Measurements from ENCODE around the gene SPATA3. TPM values are rescaled to one million over a fixed set of nuclear protein-coding genes. Genes with fewer than 3 reads are reported as not detected.

The SPATA3 gene
- polyA plus RNA-seq, 1 donor (not counting 4 experiments of a cell fraction or from before 2014, with no cell fraction given) = not detected

- TF ChIP-seq CTCF (optimal IDR thresholded peaks at IDR 0.05 in 1 of 3, IDR thresholded peaks at IDR 0.05 in 1 of 3, conservative IDR thresholded peaks at IDR 0.05 in 1 of 3; ENCODE audit: extremely low read depth in 1 of 3, insufficient read depth in 2 of 3, low read length in 3 of 3) (peak; percentile 76 to 95 (median 90)), EZH2 (IDR thresholded peaks at IDR 0.05; ENCODE audit: low read length) (no peak)
- Histone ChIP-seq H3K4me3 (ENCODE audit: control insufficient read depth in 2 of 3, extremely low read depth in 1 of 3, insufficient read depth in 2 of 3, low read depth in 1 of 3, low read length in 3 of 3) (peak overlapping the region; percentile 15 to 39 (median 22)), H3K27ac (ENCODE audit: control insufficient read depth, insufficient read depth, low read length) (no peak overlapping the region), H3K9ac (ENCODE audit: control insufficient read depth, extremely low read depth, insufficient read depth, low read length) (no peak overlapping the region), H3K4me2 (ENCODE audit: control insufficient read depth, extremely low read depth, insufficient read depth, low read depth, low read length) (peak overlapping the region; percentile 82), H3K27me3 (ENCODE audit: control insufficient read depth, extremely low read depth, insufficient read depth, low read length) (peaks cover 18% of the 10 kb centered on the region), H3K4me1 (ENCODE audit: control insufficient read depth, extremely low read depth, insufficient read depth, low read length) (peaks cover 5% of the 10 kb centered on the region), H3K9me3 (ENCODE audit: control insufficient read depth, low read depth, low read length) (no peaks in the 10 kb centered on the region), H2AFZ (ENCODE audit: control insufficient read depth, low read length) (peak overlapping the region; percentile 37), H4K20me1 (ENCODE audit: control insufficient read depth, extremely low read depth, insufficient read depth, low read length) (no peaks in the 10 kb centered on the region), H3K9me1 (ENCODE audit: control insufficient read depth, extremely low read depth, insufficient read depth, low read length) (no peaks in the 10 kb centered on the region), H3K79me2 (ENCODE audit: control insufficient read depth, insufficient read depth, low read length) (no peaks in the 10 kb centered on the region), H3K36me3 (ENCODE audit: control insufficient read depth in 2 of 2, extremely low read depth in 1 of 2, insufficient read depth in 2 of 2, low read length in 2 of 2) (no peaks in the 10 kb centered on the region)
- FAIRE-seq (no peak), DNase-seq (ENCODE audit: low read depth, low spot score) (no peak)
- dilution Hi-C loops (cut with MboI; ENCODE audit: extremely low pct_ligation_motif_present, low sequenced_read_pairs) = no loop called here
Observed at GRCh38 chr2:230987137-230988020, 8.5 kb upstream of the SPATA3 start.

GRCh38 chr2:230989731-230990130, 6.2 kb upstream of the SPATA3 start:
- H3K79me2 ChIP-seq (ENCODE audit: control insufficient read depth, insufficient read depth, low read length) = no peaks in the 10 kb centered on the region
- H3K4me3 ChIP-seq (ENCODE audit: control insufficient read depth in 2 of 3, extremely low read depth in 1 of 3, insufficient read depth in 2 of 3, low read depth in 1 of 3, low read length in 3 of 3) = no peak overlapping the region
- peaks cover 18% of the 10 kb centered on the region for H3K27me3 ChIP-seq (ENCODE audit: control insufficient read depth, extremely low read depth, insufficient read depth, low read length)
- TF ChIP-seq CTCF (optimal IDR thresholded peaks at IDR 0.05 in 1 of 3, IDR thresholded peaks at IDR 0.05 in 1 of 3, conservative IDR thresholded peaks at IDR 0.05 in 1 of 3; ENCODE audit: extremely low read depth in 1 of 3, insufficient read depth in 2 of 3, low read length in 3 of 3) (no peak), EZH2 (IDR thresholded peaks at IDR 0.05; ENCODE audit: low read length) (no peak)
- no peaks in the 10 kb centered on the region for H3K9me3 ChIP-seq (ENCODE audit: control insufficient read depth, low read depth, low read length)
- H3K36me3 ChIP-seq (ENCODE audit: control insufficient read depth in 2 of 2, extremely low read depth in 1 of 2, insufficient read depth in 2 of 2, low read length in 2 of 2) = no peaks in the 10 kb centered on the region
- no peak for FAIRE-seq
- H3K4me2 ChIP-seq (ENCODE audit: control insufficient read depth, extremely low read depth, insufficient read depth, low read depth, low read length) = no peak overlapping the region
- no peaks in the 10 kb centered on the region for H3K9me1 ChIP-seq (ENCODE audit: control insufficient read depth, extremely low read depth, insufficient read depth, low read length)
- no peak overlapping the region for H3K27ac ChIP-seq (ENCODE audit: control insufficient read depth, insufficient read depth, low read length)
- H3K4me1 ChIP-seq (ENCODE audit: control insufficient read depth, extremely low read depth, insufficient read depth, low read length) = peaks cover 5% of the 10 kb centered on the region
- H3K9ac ChIP-seq (ENCODE audit: control insufficient read depth, extremely low read depth, insufficient read depth, low read length) = no peak overlapping the region
- H4K20me1 ChIP-seq (ENCODE audit: control insufficient read depth, extremely low read depth, insufficient read depth, low read length) = no peaks in the 10 kb centered on the region
- no peak overlapping the region for H2AFZ ChIP-seq (ENCODE audit: control insufficient read depth, low read length)
- dilution Hi-C loops (cut with MboI; ENCODE audit: extremely low pct_ligation_motif_present, low sequenced_read_pairs) = no loop called here
- no peak for DNase-seq (ENCODE audit: low read depth, low spot score)

Measured in keratinocyte (primary cell).